Heart left ventricle (tissue), 16 donors: ENCODE data around the gene CCR9. TPM values are rescaled to one million over a fixed set of nuclear protein-coding genes. Genes with fewer than 3 reads are reported as not detected.
A peak's percentile ranks its signal among the peaks of the same experiment; 100 is the strongest.

Source experiments
- ATAC-seq, 4 donors: fragments of 200-7000 bp; cut with Tn5 transposase; one replicate each; pipeline ENCODE4 v1.9.1; 2020 to 2022; ENCODE audit warnings: moderate library complexity in 4 of 4, mild to moderate bottlenecking in 3 of 4, moderate number of reproducible peaks in 1 of 4
- DNase-seq, 5 donors: peaks; one replicate each; pipeline ENCODE4 v3.0.0-alpha.2; 2020
- H3K27ac ChIP-seq, 12 donors: fragments of 200-600 bp; sonication (generic) in 4 of 12; one replicate each; pipeline versions ENCODE4 v1.5.0 to v1.8.0; 2016 to 2022; ENCODE audit warnings: mild to moderate bottlenecking in 2 of 12
- H3K27me3 ChIP-seq, 9 donors: fragments of 200-600 bp; sonication (generic) in 2 of 9; one replicate each; pipeline versions ENCODE4 v1.5.1 to v1.8.0; 2016 to 2022; ENCODE audit warnings: mild to moderate bottlenecking in 3 of 9
- H3K36me3 ChIP-seq, 9 donors: fragments of 200-600 bp; sonication (generic) in 2 of 9; one replicate each; pipeline versions ENCODE4 v1.5.0 to v1.8.0; 2018 to 2022; ENCODE audit warnings: mild to moderate bottlenecking in 2 of 9
- H3K4me1 ChIP-seq, 12 donors: fragments of 200-600 bp; sonication (generic) in 4 of 12; one replicate each; pipeline versions ENCODE4 v1.5.0 to v1.8.0; 2016 to 2022; ENCODE audit warnings: mild to moderate bottlenecking in 3 of 12
- H3K4me3 ChIP-seq, 12 donors: fragments of 200-600 bp; sonication (generic) in 4 of 12; one replicate each; pipeline versions ENCODE4 v1.5.0 to v1.8.0; 2017 to 2022; ENCODE audit warnings: mild to moderate bottlenecking in 9 of 12, moderate library complexity in 4 of 12
- H3K9me3 ChIP-seq, 12 donors: fragments of 200-600 bp; sonication (generic) in 4 of 12; one replicate each; pipeline versions ENCODE4 v1.5.0 to v1.8.0; 2016 to 2022; ENCODE audit warnings: mild to moderate bottlenecking in 1 of 12
- POLR2A ChIP-seq, 2 donors: fragments of 450-650 bp; IDR thresholded peaks; one replicate each; pipeline ENCODE4 v1.6.1; 2017; ENCODE audit warnings: antibody characterized with exemption in 2 of 2, mild to moderate bottlenecking in 2 of 2, moderate library complexity in 2 of 2
- WGBS, 4 donors: extraction: QIAGEN DNeasy Blood & Tissue Kit in 2 of 4; methylation state at CpG; one replicate each; pipeline versions ENCODE4 v1.1.5 to v1.1.7; 2013 to 2018; 5-methylcytosine and 5-hydroxymethylcytosine counted together
- intact Hi-C, 10 donors: fragments of 100-400 bp; cut with DNase I; formaldehyde crosslinking; loops; one replicate each; pipeline versions ENCODE4 v1.11.1 to v1.14.2; 2022
- polyA plus RNA-seq, 2 donors: library from polyadenylated mRNA; stranded (reverse); fragments of 200-250 nt; gene quantifications; one replicate each; pipeline ENCODE4 v1.2.3, GENCODE V29; 2013
- total RNA-seq, 9 donors: library from RNA; depleted of rRNA in 2 of 9; stranded (reverse); fragments of >200 nt in 2 of 9; fragmentation: NEBNext Ultra II Directional in 3 of 9; extraction: Animal tissue kit (Norgen Biotek cat#: 25700) in 3 of 9; gene quantifications; one replicate each; pipeline versions ENCODE4 v1.1.0 to v1.2.4, GENCODE V29; 2016 to 2023
- TF ChIP-seq, protein P1 (sequence below), 12 donors: fragments of 200-600 bp; sonication (generic) in 4 of 12; IDR thresholded peaks; one replicate each; pipeline versions ENCODE4 v1.5.0 to v1.8.0; 2018 to 2022; ENCODE audit warnings: antibody characterized with exemption in 12 of 12, mild to moderate bottlenecking in 5 of 12
- donor health status: ischemic (EF 13 %, LVEDD 7.1; RV severe dilation, severe dysfunction).
- donor health status: healthy with polysubstance abuse.
- donor health status: DM: no; HTN: yes; CAD: no.
- donor health status: DM: no; HTN: no; CAD: no.
- donor health status: ischemic (EF 25% LVEDD 6.9; RV normal size, moderate dysfunction).
- donor health status: ischemic (EF 25% LVEDD 5.7; RV mildly dilated, moderate dysfunction).
- donor health status: healthy.
- donor health status: DM: yes; HTN: yes; CAD: no.
- donor health status: ischemic (EF 35%, LVEDD 5.7; RV mildly dilated, moderate dysfunction).
- donor health status: nonischemic (EF 11% LVEDD 7.7; RV severe dilation, severe dysfunction).
- donor health status: DM: yes; HTN: yes; CAD: no.
- donor health status: PGD.
- donor health status: ischemic (EF 29% LVEDD 5.4; RV normal size, mild dysfunction).
- donor health status: nonischemic (EF 23%, LVEDD 6.1; RV moderate dilation, normal function).

The CCR9 gene
- total and polyA plus RNA-seq, 11 donors = 0.03 TPM; not detected in 10

DNA sequence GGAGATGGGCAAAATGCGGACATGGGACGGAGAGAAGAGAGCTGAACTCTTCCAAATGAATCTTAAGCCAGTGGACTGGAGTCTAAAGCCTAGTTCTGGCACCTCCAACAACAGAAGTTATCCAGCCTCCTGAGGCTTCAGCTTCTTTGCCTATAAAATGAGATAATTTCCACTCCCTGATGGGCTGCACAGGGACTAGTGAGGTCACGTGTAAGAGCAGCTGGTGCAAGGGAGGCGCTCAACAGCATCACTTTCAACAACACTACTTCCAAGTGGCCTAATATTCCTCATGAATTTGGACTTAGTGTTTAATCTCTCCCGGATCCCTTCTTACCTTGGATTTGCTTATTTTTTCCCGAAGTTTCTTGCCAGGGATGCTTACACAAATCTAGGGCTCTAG lies 65.6 kb downstream of the CCR9 start:
- Histone ChIP-seq H3K27ac (peak overlapping the region in 1 of 12 donors; percentile 68), H3K9me3 (no peaks in the 10 kb centered on the region), H3K36me3 (peaks cover 4 to 100% (median 99%) of the 10 kb centered on the region in 9 donors), H3K27me3 (no peaks in the 10 kb centered on the region), H3K4me3 (no peak overlapping the region), H3K4me1 (peaks cover 0 to 11% (median 0%) of the 10 kb centered on the region in 12 donors)
- ATAC-seq (peak in 1 of 4 donors; percentile 44), DNase-seq (no peak)
- WGBS, 4 donors = 76 to 91% (median 85%) methylated on average over 6 of the region's 6 CpGs
- TF ChIP-seq POLR2A (IDR thresholded peaks at IDR 0.05) = no peak
- TF ChIP-seq, protein P1, sequence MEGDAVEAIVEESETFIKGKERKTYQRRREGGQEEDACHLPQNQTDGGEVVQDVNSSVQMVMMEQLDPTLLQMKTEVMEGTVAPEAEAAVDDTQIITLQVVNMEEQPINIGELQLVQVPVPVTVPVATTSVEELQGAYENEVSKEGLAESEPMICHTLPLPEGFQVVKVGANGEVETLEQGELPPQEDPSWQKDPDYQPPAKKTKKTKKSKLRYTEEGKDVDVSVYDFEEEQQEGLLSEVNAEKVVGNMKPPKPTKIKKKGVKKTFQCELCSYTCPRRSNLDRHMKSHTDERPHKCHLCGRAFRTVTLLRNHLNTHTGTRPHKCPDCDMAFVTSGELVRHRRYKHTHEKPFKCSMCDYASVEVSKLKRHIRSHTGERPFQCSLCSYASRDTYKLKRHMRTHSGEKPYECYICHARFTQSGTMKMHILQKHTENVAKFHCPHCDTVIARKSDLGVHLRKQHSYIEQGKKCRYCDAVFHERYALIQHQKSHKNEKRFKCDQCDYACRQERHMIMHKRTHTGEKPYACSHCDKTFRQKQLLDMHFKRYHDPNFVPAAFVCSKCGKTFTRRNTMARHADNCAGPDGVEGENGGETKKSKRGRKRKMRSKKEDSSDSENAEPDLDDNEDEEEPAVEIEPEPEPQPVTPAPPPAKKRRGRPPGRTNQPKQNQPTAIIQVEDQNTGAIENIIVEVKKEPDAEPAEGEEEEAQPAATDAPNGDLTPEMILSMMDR (IDR thresholded peaks at IDR 0.05) = no peak
- intact Hi-C loops = no loop called here

DNA sequence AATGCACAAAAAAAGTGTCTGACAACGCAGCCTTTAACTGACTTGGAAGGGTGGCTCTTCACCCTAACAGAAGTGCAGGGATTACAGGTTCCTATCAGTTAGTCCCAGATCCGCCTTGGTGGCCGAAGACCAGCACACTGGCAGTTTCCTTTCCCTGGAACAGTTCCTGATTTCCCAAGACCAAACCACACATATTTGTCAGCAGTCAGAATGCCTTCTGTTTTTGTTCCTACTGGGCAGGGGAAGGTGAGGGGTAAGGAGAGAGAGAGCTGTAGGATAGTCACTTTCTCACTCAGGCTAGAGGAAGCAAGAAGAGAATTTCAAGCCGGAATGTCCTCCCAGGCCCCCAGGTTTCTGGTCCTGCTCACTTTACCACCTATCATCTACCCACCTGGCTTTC lies 66.1 kb downstream of the CCR9 start:
- TF ChIP-seq POLR2A (IDR thresholded peaks at IDR 0.05) = no peak
- TF ChIP-seq, protein P1 (IDR thresholded peaks at IDR 0.05) = no peak
- Histone ChIP-seq H3K9me3 (no peaks in the 10 kb centered on the region), H3K27me3 (no peaks in the 10 kb centered on the region), H3K36me3 (peaks cover 4 to 100% (median 99%) of the 10 kb centered on the region in 9 donors), H3K4me3 (no peak overlapping the region), H3K4me1 (peaks cover 0 to 11% (median 0%) of the 10 kb centered on the region in 12 donors), H3K27ac (no peak overlapping the region)
- ATAC-seq (no peak), DNase-seq (no peak)
- 66 to 84% (median 73%) methylated on average over 4 of the region's 4 CpGs for WGBS, 4 donors
- intact Hi-C loops = no loop called here

Other genes starting within 250 kb of the CCR9 start
- 10 to 100 TPM; 12.6 to 35.3 (median 22.3) TPM for gene SACM1L, start 197.1 kb upstream of the CCR9 start, total RNA-seq
- 10 to 100 TPM; 15.1 to 25.7 TPM for gene SACM1L, start 197.1 kb upstream of the CCR9 start, polyA plus RNA-seq
- under 1 TPM in 2 of 9 donors, not detected in 7; 0.19 to 0.59 TPM for gene SLC6A20, start 90.0 kb upstream of the CCR9 start, total RNA-seq
- under 1 TPM in 1 of 2 donors, not detected in 1; 0.12 TPM for gene SLC6A20, start 90.0 kb upstream of the CCR9 start, polyA plus RNA-seq
- 10 to 100 TPM in 2 of 9 donors, 1 to 10 TPM in 7; 6.7 to 13.0 (median 8.8) TPM for gene LZTFL1, start 44.4 kb upstream of the CCR9 start, total RNA-seq
- gene LZTFL1, start 44.4 kb upstream of the CCR9 start, polyA plus RNA-seq = 10 to 100 TPM in 1 of 2 donors, 1 to 10 TPM in 1; 1.7 to 13.1 TPM
- gene CXCR6, start 56.9 kb downstream of the CCR9 start, total RNA-seq = 1 to 10 TPM in 2 of 9 donors, under 1 TPM in 4, not detected in 3; 0.20 to 2.1 (median 0.32) TPM
- under 1 TPM; 0.19 to 0.28 TPM for gene CXCR6, start 56.9 kb downstream of the CCR9 start, polyA plus RNA-seq
- 100 to 1,000 TPM in 6 of 9 donors, 10 to 100 TPM in 3; 57.3 to 195 (median 149) TPM for gene FYCO1, start 109.3 kb downstream of the CCR9 start, total RNA-seq
- 10 to 100 TPM; 18.5 to 69.5 TPM for gene FYCO1, start 109.3 kb downstream of the CCR9 start, polyA plus RNA-seq
- under 1 TPM in 4 of 9 donors, not detected in 5; 0.06 to 0.64 (median 0.23) TPM for gene XCR1, start 140.9 kb downstream of the CCR9 start, total RNA-seq
- under 1 TPM in 1 of 2 donors, not detected in 1; 0.03 TPM for gene XCR1, start 140.9 kb downstream of the CCR9 start, polyA plus RNA-seq